IMR-90 (cell line): ENCODE results near the gene B4GALT5. TPM values are rescaled to one million over a fixed set of nuclear protein-coding genes. Genes with fewer than 3 reads are reported as not detected.

Experiments used
- ATAC-seq: fragments of 200-7000 bp; cut with Tn5 transposase; 2 replicates; pipeline ENCODE4 v1.9.1; 2020; ENCODE audit warnings: low read depth, mild to moderate bottlenecking, moderate library complexity
- BruUV-seq: library from RNA; stranded (reverse); fragments of 400-500 nt; replicated peaks from 2 replicates; lab custom pipeline; 2021; lab: Mats Ljungman, UMichigan
- CTCF ChIA-PET: fragments of 300-600 bp; formaldehyde crosslinking; extraction: SDS; loops from one replicate; lab custom pipeline; 2021; ENCODE audit warnings: antibody characterized with exemption; lab: Yijun Ruan, JAX
- POLR2A ChIA-PET: fragments of 300-600 bp; sonication (Branson Sonifier 250); formaldehyde crosslinking; loops from one replicate; lab custom pipeline; 2022; ENCODE audit warnings: antibody characterized with exemption; ENCODE audit not compliant: unreplicated experiment; lab: Charles Lee
- DNase-seq: peaks from one replicate; pipeline ENCODE4 v3.0.0; 2013
- H2AFZ ChIP-seq: replicated peaks from 2 replicates; pipeline ENCODE3; 2013; ENCODE audit warnings: low read length, mild to moderate bottlenecking; ENCODE audit not compliant: poor library complexity
- H2AK5ac ChIP-seq: 2 replicates; pipeline ENCODE4 v1.6.1; 2013; ENCODE audit warnings: low read depth, low read length, inconsistent platforms
- H2AK9ac ChIP-seq: replicated peaks from 2 replicates; pipeline ENCODE3; 2013; ENCODE audit warnings: mild to moderate bottlenecking, low read depth, low read length, moderate library complexity; ENCODE audit not compliant: poor library complexity
- H2BK120ac ChIP-seq: 2 replicates; pipeline ENCODE4 v1.6.1; 2013; ENCODE audit warnings: low read depth, low read length, inconsistent platforms
- H2BK15ac ChIP-seq: 3 replicates; pipeline ENCODE4 v1.6.1; 2013; ENCODE audit warnings: low read depth, low read length, inconsistent platforms
- H2BK20ac ChIP-seq: 2 replicates; pipeline ENCODE4 v1.6.1; 2013; ENCODE audit warnings: low read depth, mild to moderate bottlenecking, inconsistent platforms, low read length, moderate library complexity
- H2BK5ac ChIP-seq: 2 replicates; pipeline ENCODE4 v1.6.1; 2013; ENCODE audit warnings: mild to moderate bottlenecking, low read depth, low read length, inconsistent platforms; ENCODE audit not compliant: poor library complexity, severe bottlenecking
- H3K14ac ChIP-seq: replicated peaks from 2 replicates; pipeline ENCODE4 v1.6.1; 2013; ENCODE audit warnings: low read depth, low read length, inconsistent platforms
- H3K18ac ChIP-seq: 2 replicates; pipeline ENCODE4 v1.6.1; 2013; ENCODE audit warnings: low read depth, low read length, control low read depth
- H3K23ac ChIP-seq: 2 replicates; pipeline ENCODE4 v1.6.1; 2013; ENCODE audit warnings: low read depth, low read length, inconsistent platforms
- H3K27ac ChIP-seq: 2 replicates; pipeline ENCODE4 v1.5.1; 2013; ENCODE audit warnings: mild to moderate bottlenecking, control low read depth, low read length; ENCODE audit not compliant: insufficient read depth
- H3K27me3 ChIP-seq: 2 replicates; pipeline ENCODE4 v1.6.1; 2013; ENCODE audit warnings: low read length; ENCODE audit not compliant: control insufficient read depth, insufficient read depth
- H3K36me3 ChIP-seq: 2 replicates; pipeline ENCODE4 v1.6.1; 2013; ENCODE audit warnings: low read length, mixed read lengths; ENCODE audit not compliant: control insufficient read depth, insufficient read depth
- H3K4ac ChIP-seq: 2 replicates; pipeline ENCODE4 v1.6.1; 2013; ENCODE audit warnings: low read depth, low read length, inconsistent platforms
- H3K4me1 ChIP-seq: 2 replicates; pipeline ENCODE4 v1.6.1; 2013; ENCODE audit warnings: low read length, mixed read lengths; ENCODE audit not compliant: control insufficient read depth, insufficient read depth
- H3K4me2 ChIP-seq: 2 replicates; pipeline ENCODE4 v1.6.1; 2013; ENCODE audit warnings: low read depth, mild to moderate bottlenecking, control low read depth, low read length, moderate library complexity
- H3K4me3 ChIP-seq: 2 replicates; pipeline ENCODE4 v1.5.1; 2013; ENCODE audit warnings: low read depth, mild to moderate bottlenecking, control low read depth, low read length, moderate library complexity; ENCODE audit not compliant: insufficient read depth
- H3K56ac ChIP-seq: 2 replicates; pipeline ENCODE4 v1.6.1; 2013; ENCODE audit warnings: low read length, inconsistent platforms; ENCODE audit not compliant: insufficient read depth; ENCODE audit errors: extremely low read depth
- H3K79me1 ChIP-seq, 2 experiments: 2 replicates each; pipeline ENCODE4 v1.6.1; 2013; ENCODE audit warnings: low read length in 2 of 2, inconsistent platforms in 1 of 2, low read depth in 1 of 2
- H3K9ac ChIP-seq: 2 replicates; pipeline ENCODE4 v1.6.1; 2013; ENCODE audit warnings: low read depth, low read length, control low read depth
- H3K9me1 ChIP-seq: 2 replicates; pipeline ENCODE4 v1.6.1; 2013; ENCODE audit warnings: low read length, inconsistent platforms; ENCODE audit not compliant: insufficient read depth
- H3K9me3 ChIP-seq: 2 replicates; pipeline ENCODE4 v1.6.1; 2013; ENCODE audit warnings: low read length; ENCODE audit not compliant: control insufficient read depth, insufficient read depth
- H4K20me1 ChIP-seq: 2 replicates; pipeline ENCODE4 v1.6.1; 2013; ENCODE audit warnings: low read length, inconsistent platforms; ENCODE audit not compliant: insufficient read depth
- H4K5ac ChIP-seq: 2 replicates; pipeline ENCODE4 v1.6.1; 2013; ENCODE audit warnings: mild to moderate bottlenecking, low read depth, low read length, control low read depth
- H4K8ac ChIP-seq, 2 experiments: 2 replicates each; pipeline ENCODE4 v1.6.1; 2013; ENCODE audit warnings: low read depth in 2 of 2, low read length in 2 of 2, control low read depth in 1 of 2, inconsistent platforms in 1 of 2
- H4K91ac ChIP-seq: 2 replicates; pipeline ENCODE4 v1.6.1; 2013; ENCODE audit warnings: low read depth, low read length, inconsistent platforms; ENCODE audit not compliant: insufficient read depth
- CEBPB ChIP-seq: IDR thresholded peaks from 2 replicates; pipeline ENCODE4 v1.6.1; 2012; ENCODE audit warnings: low read depth, low read length, improper control_type of control experiment
- MAFK ChIP-seq: IDR thresholded peaks from 2 replicates; pipeline ENCODE4 v1.6.1; 2012; ENCODE audit warnings: low read depth, low read length, improper control_type of control experiment
- MAZ ChIP-seq: IDR thresholded peaks from 2 replicates; pipeline ENCODE4 v1.6.1; 2012; ENCODE audit warnings: low read depth, mild to moderate bottlenecking, low read length, improper control_type of control experiment, moderate library complexity, borderline replicate concordance
- MXI1 ChIP-seq: IDR thresholded peaks from 2 replicates; pipeline ENCODE4 v1.6.1; 2012; ENCODE audit warnings: low read depth, mild to moderate bottlenecking, low read length, moderate library complexity, borderline replicate concordance
- NFE2L2 ChIP-seq: fragments of 150-350 bp; IDR thresholded peaks from 2 replicates; pipeline ENCODE4 v1.6.1; 2016; ENCODE audit warnings: low read depth, mild to moderate bottlenecking, low read length
- POLR2A ChIP-seq: IDR thresholded peaks from 2 replicates; pipeline ENCODE4 v1.6.1; 2012; ENCODE audit warnings: mild to moderate bottlenecking, low read depth, low read length
- RAD21 ChIP-seq: IDR thresholded peaks from 2 replicates; pipeline ENCODE4 v1.6.1; 2012; ENCODE audit warnings: low read length, improper control_type of control experiment
- dilution Hi-C: fragments of 300-500 bp; cut with HindIII; formaldehyde crosslinking; loops from one replicate; pipeline ENCODE4 v1.14.3; 2018; ENCODE audit warnings: low sequenced_read_pairs; ENCODE audit not compliant: unreplicated experiment
- in situ Hi-C: fragments of 300-500 bp; cut with MboI; formaldehyde crosslinking; loops from 3 replicates; pipeline ENCODE4 v1.14.3; 2019; ENCODE audit warnings: low sequenced_read_pairs, inconsistent platforms, mixed read lengths
- intact Hi-C: fragments of 100-400 bp; cut with micrococcal nuclease; formaldehyde crosslinking; loops from 2 replicates; pipeline ENCODE4 v1.10.0; 2022
- polyA plus RNA-seq, 3 experiments: library from polyadenylated mRNA; depleted of rRNA; stranded (reverse); fragments of >200 nt; gene quantifications; 2 replicates each; pipeline ENCODE4 v1.2.3, GENCODE V29; 2012; ENCODE audit warnings: low replicate concordance in 1 of 3
- total RNA-seq: library from RNA; depleted of rRNA; stranded (reverse); fragments of >200 nt; gene quantifications from 2 replicates; pipeline ENCODE4 v1.2.3, GENCODE V29; 2012
- TF ChIP-seq, protein P1 (sequence below): conservative IDR thresholded peaks from 2 replicates; pipeline ENCODE4 v1.5.1; 2012; ENCODE audit warnings: mild to moderate bottlenecking, low read depth, low read length, improper control_type of control experiment

The B4GALT5 gene
- total and polyA plus RNA-seq, 2 of the 4 experiments (the other 2 are of a cell fraction) = 11.3 to 20.4 TPM

DNA sequence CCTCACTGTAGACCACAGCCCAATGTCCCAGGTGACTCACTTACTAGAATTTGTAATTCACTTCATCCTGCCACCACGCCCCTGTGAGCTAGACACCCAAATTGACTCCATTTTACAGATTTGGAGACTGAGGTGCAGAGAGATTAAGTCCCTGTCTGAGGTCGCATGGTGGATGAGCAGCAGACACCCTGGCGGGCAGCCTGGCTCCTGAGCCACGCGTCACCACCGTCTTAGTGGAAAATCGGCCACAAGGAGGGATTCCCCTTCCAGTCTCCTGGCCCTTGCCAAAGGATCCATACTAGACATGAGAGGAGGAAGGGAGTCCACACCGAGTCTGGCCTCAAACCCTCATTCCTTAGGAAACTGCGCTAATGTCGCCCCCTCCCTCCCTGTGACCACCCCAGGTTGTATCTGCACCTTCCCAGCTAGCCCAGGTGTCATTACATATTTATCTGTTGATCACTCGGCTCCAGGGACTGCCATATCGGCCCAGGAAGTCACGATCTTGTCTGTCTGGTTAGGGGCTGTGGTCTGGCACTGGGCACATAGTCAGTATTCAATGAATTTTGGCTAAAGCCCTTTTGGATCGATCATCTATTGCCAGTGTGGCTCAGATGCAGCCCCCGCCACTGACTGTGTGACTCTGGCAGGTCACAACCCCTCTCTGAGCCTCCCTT is 120.1 kb downstream of the B4GALT5 start (continued):
- TF ChIP-seq MAZ = no peak

GRCh38 chr20:49592120-49592519 is 121.6 kb downstream of the B4GALT5 start:
- in situ Hi-C loops = no loop called here
- no peak for DNase-seq
- ATAC-seq = no peak
- Histone ChIP-seq H2AK5ac (peak overlapping the region; percentile 54), H3K4me1 (peaks cover 31% of the 10 kb centered on the region), H3K36me3 (no peaks in the 10 kb centered on the region), H3K27ac (no peak overlapping the region), H3K56ac (no peak overlapping the region), H3K14ac (no peak overlapping the region), H4K20me1 (no peaks in the 10 kb centered on the region), H4K91ac (peak overlapping the region; percentile 70; the same call in 1 of the 2 replicates), H3K4me2 (no peak overlapping the region), H3K9ac (no peak overlapping the region), H3K4me3 (no peak overlapping the region), H2BK20ac (no peak overlapping the region), H4K8ac (peak overlapping the region in 1 of 2 experiments; percentile 67; a peak in 1 of 4 replicates), H2AFZ (no peak overlapping the region), H3K79me1 (no peaks in the 10 kb centered on the region), H2AK9ac (no peak overlapping the region), H3K27me3 (no peaks in the 10 kb centered on the region), H3K4ac (no peak overlapping the region), H2BK15ac (peak overlapping the region; percentile 41; the same call in 1 of the 3 replicates), H2BK5ac (peak overlapping the region; percentile 5), H3K18ac (no peak overlapping the region), H4K5ac (no peak overlapping the region), H2BK120ac (no peak overlapping the region), H3K9me3 (no peaks in the 10 kb centered on the region), H3K9me1 (0 out of 2 replicates have a peak, but pooled peaks cover 6% of the 10 kb centered on the region), H3K23ac (no peak overlapping the region)
- dilution Hi-C loops = no loop called here
- ChIA-PET CTCF (no interaction called here), POLR2A (no interaction called here)
- BruUV-seq = no TSS peak
- intact Hi-C loops = no loop called here
- TF ChIP-seq POLR2A = no peak
- no peak for TF ChIP-seq MAFK
- no peak for TF ChIP-seq CEBPB
- TF ChIP-seq NFE2L2 = no peak
- TF ChIP-seq MXI1 = no peak
- TF ChIP-seq, protein P1, sequence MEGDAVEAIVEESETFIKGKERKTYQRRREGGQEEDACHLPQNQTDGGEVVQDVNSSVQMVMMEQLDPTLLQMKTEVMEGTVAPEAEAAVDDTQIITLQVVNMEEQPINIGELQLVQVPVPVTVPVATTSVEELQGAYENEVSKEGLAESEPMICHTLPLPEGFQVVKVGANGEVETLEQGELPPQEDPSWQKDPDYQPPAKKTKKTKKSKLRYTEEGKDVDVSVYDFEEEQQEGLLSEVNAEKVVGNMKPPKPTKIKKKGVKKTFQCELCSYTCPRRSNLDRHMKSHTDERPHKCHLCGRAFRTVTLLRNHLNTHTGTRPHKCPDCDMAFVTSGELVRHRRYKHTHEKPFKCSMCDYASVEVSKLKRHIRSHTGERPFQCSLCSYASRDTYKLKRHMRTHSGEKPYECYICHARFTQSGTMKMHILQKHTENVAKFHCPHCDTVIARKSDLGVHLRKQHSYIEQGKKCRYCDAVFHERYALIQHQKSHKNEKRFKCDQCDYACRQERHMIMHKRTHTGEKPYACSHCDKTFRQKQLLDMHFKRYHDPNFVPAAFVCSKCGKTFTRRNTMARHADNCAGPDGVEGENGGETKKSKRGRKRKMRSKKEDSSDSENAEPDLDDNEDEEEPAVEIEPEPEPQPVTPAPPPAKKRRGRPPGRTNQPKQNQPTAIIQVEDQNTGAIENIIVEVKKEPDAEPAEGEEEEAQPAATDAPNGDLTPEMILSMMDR = no peak
- TF ChIP-seq RAD21 = no peak
